GM23338 (cell line): ENCODE results near the gene OCIAD2. TPM values are rescaled to one million over a fixed set of nuclear protein-coding genes. Genes with fewer than 3 reads are reported as not detected.

Source experiments
- ATAC-seq: fragments of 200-7000 bp; cut with Tn5 transposase; 3 replicates; pipeline ENCODE4 v1.9.1; 2020
- DNase-seq: peaks from one replicate; pipeline ENCODE4 v3.0.0-alpha.2; 2015; ENCODE audit warnings: low spot score
- H2AFZ ChIP-seq: fragments of 200-600 bp; sonication (generic); 2 replicates; pipeline ENCODE4 v1.8.0; 2016; ENCODE audit warnings: antibody characterized with exemption, mild to moderate bottlenecking, moderate library complexity
- H3F3A ChIP-seq: fragments of 200-600 bp; sonication (generic); replicated peaks from 2 replicates; pipeline ENCODE4 v1.8.0; 2017; ENCODE audit warnings: antibody characterized with exemption, mixed run types, low read depth
- H3K27ac ChIP-seq: fragments of 200-600 bp; sonication (generic); 2 replicates; pipeline ENCODE4 v1.6.1; 2016; ENCODE audit warnings: low read depth
- H3K27me3 ChIP-seq: fragments of 200-600 bp; sonication (generic); 2 replicates; pipeline ENCODE4 v1.8.0; 2016; ENCODE audit warnings: mild to moderate bottlenecking, mixed run types, moderate library complexity; ENCODE audit not compliant: insufficient read depth
- H3K36me3 ChIP-seq: fragments of 200-600 bp; sonication (generic); 2 replicates; pipeline ENCODE4 v1.8.0; 2016; ENCODE audit warnings: mild to moderate bottlenecking; ENCODE audit not compliant: insufficient read depth
- H3K4me1 ChIP-seq: fragments of 200-600 bp; sonication (generic); 2 replicates; pipeline ENCODE4 v1.8.0; 2016; ENCODE audit warnings: mild to moderate bottlenecking, moderate library complexity; ENCODE audit not compliant: insufficient read depth
- H3K4me2 ChIP-seq: fragments of 200-600 bp; sonication (generic); 2 replicates; pipeline ENCODE4 v1.7.1; 2017; ENCODE audit warnings: mixed run types
- H3K4me3 ChIP-seq: fragments of 200-600 bp; sonication (generic); 2 replicates; pipeline ENCODE4 v1.6.1; 2016; ENCODE audit warnings: mixed run types
- H3K79me2 ChIP-seq: fragments of 200-600 bp; sonication (generic); replicated peaks from 2 replicates; pipeline ENCODE4 v1.8.0; 2017; ENCODE audit warnings: mild to moderate bottlenecking; ENCODE audit not compliant: insufficient read depth
- H3K9me2 ChIP-seq: fragments of 200-600 bp; sonication (generic); 2 replicates; pipeline ENCODE4 v1.8.0; 2017; ENCODE audit not compliant: insufficient read depth
- H4K20me1 ChIP-seq: fragments of 200-600 bp; sonication (generic); replicated peaks from 2 replicates; pipeline ENCODE4 v1.8.0; 2017; ENCODE audit warnings: mild to moderate bottlenecking; ENCODE audit not compliant: insufficient read depth
- H3K27ac Mint-ChIP-seq: 2 replicates; pipeline ENCODE4 v1.8.0; 2020; ENCODE audit warnings: inconsistent platforms, mild to moderate bottlenecking, moderate library complexity, mixed read lengths
- H3K27me3 Mint-ChIP-seq: 3 replicates; pipeline ENCODE4 v1.8.0; 2022; ENCODE audit warnings: low read depth, mild to moderate bottlenecking, moderate library complexity, mixed read lengths, inconsistent platforms; ENCODE audit not compliant: insufficient read depth, poor library complexity
- H3K36me3 Mint-ChIP-seq: 3 replicates; pipeline ENCODE4 v1.8.0; 2021; ENCODE audit warnings: low read depth, mild to moderate bottlenecking, inconsistent platforms, moderate library complexity, mixed read lengths
- H3K4me1 Mint-ChIP-seq: 3 replicates; pipeline ENCODE4 v1.8.0; 2020; ENCODE audit warnings: mild to moderate bottlenecking, inconsistent platforms, mixed read lengths
- H3K4me3 Mint-ChIP-seq: 3 replicates; pipeline ENCODE4 v1.8.0; 2021; ENCODE audit warnings: moderate library complexity, mild to moderate bottlenecking, inconsistent platforms, mixed read lengths
- H3K9me3 Mint-ChIP-seq: 3 replicates; pipeline ENCODE4 v1.8.0; 2020; ENCODE audit warnings: moderate library complexity, mild to moderate bottlenecking, inconsistent platforms, mixed read lengths
- CREB1 ChIP-seq: fragments of 250-450 bp; sonication (Bioruptor Pico); IDR thresholded peaks from 2 replicates; pipeline ENCODE4 v1.5.0; 2020; ENCODE audit warnings: low read depth, mild to moderate bottlenecking, moderate library complexity
- CTCF ChIP-seq, 2 experiments: fragments of 200-600 bp in 1 of 2; sonication (generic) in 1 of 2; conservative IDR thresholded peaks; 2 replicates each; pipeline versions ENCODE4 v1.5.1 to v1.6.1; 2016 to 2017; ENCODE audit warnings: antibody characterized with exemption in 2 of 2, low read depth in 2 of 2, mild to moderate bottlenecking in 2 of 2, moderate library complexity in 1 of 2
- ETS1 ChIP-seq: IDR thresholded peaks from 2 replicates; pipeline ENCODE4 v1.6.1; 2016; ENCODE audit warnings: antibody characterized with exemption
- EZH2 ChIP-seq: fragments of 200-600 bp; sonication (generic); IDR thresholded peaks from one replicate; pipeline ENCODE4 v1.8.0; 2017; ENCODE audit warnings: antibody characterized with exemption, mild to moderate bottlenecking, low read depth; ENCODE audit not compliant: unreplicated experiment
- NANOG ChIP-seq: IDR thresholded peaks from 2 replicates; pipeline ENCODE4 v1.6.1; 2016; ENCODE audit warnings: antibody characterized with exemption, borderline replicate concordance
- POLR2AphosphoS5 ChIP-seq: IDR thresholded peaks from 2 replicates; pipeline ENCODE4 v1.6.1; 2016; ENCODE audit warnings: antibody characterized with exemption, low read depth
- ZNF114 ChIP-seq: fragments of 250-450 bp; sonication (Bioruptor Pico); IDR thresholded peaks from 2 replicates; pipeline ENCODE4 v1.5.0; 2020; ENCODE audit warnings: mild to moderate bottlenecking, moderate library complexity
- ZNF462 ChIP-seq: fragments of 250-450 bp; sonication (Bioruptor Pico); IDR thresholded peaks from 2 replicates; pipeline ENCODE4 v1.5.0; 2020; ENCODE audit warnings: mild to moderate bottlenecking, moderate library complexity
- polyA plus RNA-seq: library from polyadenylated mRNA; unstranded; fragments of >200 nt; fragmentation: Nextera tagmentation; extraction: Ambion mirVana; gene quantifications from 2 replicates; pipeline ENCODE4 v1.2.1, GENCODE V29; 2016
- total RNA-seq: library from RNA; depleted of rRNA; stranded (reverse); fragments of >200 nt; shearing (Covaris generic); gene quantifications from 2 replicates; pipeline ENCODE4 v1.2.3, GENCODE V29; 2014

OCIAD2 gene
- total and polyA plus RNA-seq, 2 experiments from 2014 or later = 36.8 to 317 TPM

DNA sequence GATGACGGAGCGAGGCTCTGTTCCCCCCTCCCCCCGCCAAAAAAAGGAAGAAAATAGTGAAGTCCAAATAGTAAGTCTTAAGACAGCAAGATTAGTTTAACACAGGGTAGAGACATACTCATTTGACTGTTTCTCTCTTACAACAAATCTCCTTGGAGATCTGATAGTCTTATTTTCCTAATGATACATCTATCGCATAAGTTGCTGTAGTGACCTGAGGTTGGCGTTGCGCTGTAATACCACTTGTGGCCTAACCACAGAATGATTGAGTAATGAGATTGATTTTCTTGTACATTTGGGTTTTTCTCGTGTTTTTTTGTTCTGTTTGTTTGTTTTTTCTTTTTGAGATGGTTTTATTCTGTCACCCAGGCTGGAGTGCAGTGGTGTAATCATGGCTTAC, 48.4 kb downstream of the OCIAD2 start (continued):
- TF ChIP-seq ZNF462 (CRISPR knock-in tag) = no peak

GRCh38 chr4:48854982-48855381, 51.6 kb downstream of the OCIAD2 start:
- H3K27ac Mint-ChIP-seq = no peak overlapping the region
- no peaks in the 10 kb centered on the region for H3K9me3 Mint-ChIP-seq
- peaks cover 39% of the 10 kb centered on the region; the same call in 1 of the 2 replicates for H3K36me3 ChIP-seq
- TF ChIP-seq ZNF114 = no peak
- no peak for TF ChIP-seq CTCF (conservative IDR thresholded peaks at IDR 0.05; ENCODE audit: low read depth in 2 of 2)
- TF ChIP-seq CREB1 (CRISPR knock-in tag) = no peak
- no peak for TF ChIP-seq EZH2
- no peak for TF ChIP-seq NANOG
- TF ChIP-seq POLR2AphosphoS5 = no peak
- no peak for TF ChIP-seq ETS1

More at GRCh38 chr4:48854982-48855381, 51.6 kb downstream of the OCIAD2 start:
- no peaks in the 10 kb centered on the region for H3K4me1 ChIP-seq
- H3K4me1 Mint-ChIP-seq = no peaks in the 10 kb centered on the region
- no peak overlapping the region for H3K4me3 Mint-ChIP-seq
- H3K9me2 ChIP-seq = no peaks in the 10 kb centered on the region
- no peak overlapping the region for H3K4me3 ChIP-seq
- DNase-seq (no peak), ATAC-seq (no peak)
- H3K79me2 ChIP-seq = peaks cover 3% of the 10 kb centered on the region; the same call in 1 of the 2 replicates
- H4K20me1 ChIP-seq = peaks cover 8% of the 10 kb centered on the region; the same call in 1 of the 2 replicates
- H3K4me2 ChIP-seq = no peak overlapping the region
- no peak overlapping the region for H2AFZ ChIP-seq
- H3K27me3 ChIP-seq = no peaks in the 10 kb centered on the region
- H3K27ac ChIP-seq = no peak overlapping the region
- no peaks in the 10 kb centered on the region for H3K27me3 Mint-ChIP-seq
- H3K36me3 Mint-ChIP-seq = peaks cover 69% of the 10 kb centered on the region
- H3F3A ChIP-seq = no peaks in the 10 kb centered on the region
